GM12864 (cell line): ENCODE data around the gene EXOC3L2.

Experiments used
- DNase-seq: peaks from one replicate; pipeline ENCODE4 v3.0.0-alpha.2; 2011; ENCODE audit warnings: low read depth
- H3K4me3 ChIP-seq: 2 replicates; pipeline ENCODE4 v1.5.1; 2011; ENCODE audit warnings: mild to moderate bottlenecking, low read depth, low read length, control low read depth
- TF ChIP-seq, protein P1 (sequence below): IDR thresholded peaks from 2 replicates; pipeline ENCODE4 v1.5.1; 2011; ENCODE audit warnings: low read depth, mild to moderate bottlenecking, moderate library complexity, low read length, control low read depth, inconsistent platforms; ENCODE audit errors: missing control alignments

The EXOC3L2 gene

DNA sequence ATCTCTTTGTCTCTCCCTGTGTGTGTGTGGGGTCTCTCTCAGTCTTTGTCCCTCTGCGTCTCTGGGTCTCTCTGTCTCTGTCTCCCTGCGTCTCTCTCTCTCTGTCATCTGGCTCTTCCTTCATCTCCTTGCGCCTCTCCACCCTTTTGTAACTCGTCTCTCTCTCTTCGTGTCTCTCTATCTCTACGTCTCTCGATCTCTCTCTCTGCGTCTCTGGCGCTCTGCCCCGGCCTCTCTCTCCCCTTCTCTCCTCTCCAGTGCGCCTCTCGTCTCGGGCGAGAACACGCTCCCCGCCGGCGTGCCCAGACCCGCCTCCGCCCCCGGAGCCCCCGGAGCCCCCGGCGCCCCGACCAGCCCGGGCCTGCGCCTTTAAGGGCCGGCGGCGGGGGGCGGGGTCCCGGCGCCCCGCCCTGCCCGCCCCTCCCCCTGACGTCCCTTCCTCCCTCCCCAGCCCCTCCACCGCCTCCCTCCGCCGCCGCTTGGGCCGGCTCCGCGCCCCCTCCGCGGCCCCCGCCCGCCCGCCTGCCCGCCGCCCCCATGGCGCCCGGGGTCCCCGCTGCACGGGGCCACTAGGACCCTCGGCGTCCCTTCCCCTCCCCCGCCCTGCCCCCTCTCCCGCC, 5.7 kb upstream of the EXOC3L2 start, which contains the start of gene MARK4:
MARK4 (plus strand) TSS at position 440 of the 620 bp plus-strand sequence. CDS start 318 bp downstream, outside the sequence.
- H3K4me3 ChIP-seq: peak within 1 kb of the TSS; percentile 87
- TF ChIP-seq, protein P1, sequence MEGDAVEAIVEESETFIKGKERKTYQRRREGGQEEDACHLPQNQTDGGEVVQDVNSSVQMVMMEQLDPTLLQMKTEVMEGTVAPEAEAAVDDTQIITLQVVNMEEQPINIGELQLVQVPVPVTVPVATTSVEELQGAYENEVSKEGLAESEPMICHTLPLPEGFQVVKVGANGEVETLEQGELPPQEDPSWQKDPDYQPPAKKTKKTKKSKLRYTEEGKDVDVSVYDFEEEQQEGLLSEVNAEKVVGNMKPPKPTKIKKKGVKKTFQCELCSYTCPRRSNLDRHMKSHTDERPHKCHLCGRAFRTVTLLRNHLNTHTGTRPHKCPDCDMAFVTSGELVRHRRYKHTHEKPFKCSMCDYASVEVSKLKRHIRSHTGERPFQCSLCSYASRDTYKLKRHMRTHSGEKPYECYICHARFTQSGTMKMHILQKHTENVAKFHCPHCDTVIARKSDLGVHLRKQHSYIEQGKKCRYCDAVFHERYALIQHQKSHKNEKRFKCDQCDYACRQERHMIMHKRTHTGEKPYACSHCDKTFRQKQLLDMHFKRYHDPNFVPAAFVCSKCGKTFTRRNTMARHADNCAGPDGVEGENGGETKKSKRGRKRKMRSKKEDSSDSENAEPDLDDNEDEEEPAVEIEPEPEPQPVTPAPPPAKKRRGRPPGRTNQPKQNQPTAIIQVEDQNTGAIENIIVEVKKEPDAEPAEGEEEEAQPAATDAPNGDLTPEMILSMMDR: no peak
- DNase-seq: no peak

DNA sequence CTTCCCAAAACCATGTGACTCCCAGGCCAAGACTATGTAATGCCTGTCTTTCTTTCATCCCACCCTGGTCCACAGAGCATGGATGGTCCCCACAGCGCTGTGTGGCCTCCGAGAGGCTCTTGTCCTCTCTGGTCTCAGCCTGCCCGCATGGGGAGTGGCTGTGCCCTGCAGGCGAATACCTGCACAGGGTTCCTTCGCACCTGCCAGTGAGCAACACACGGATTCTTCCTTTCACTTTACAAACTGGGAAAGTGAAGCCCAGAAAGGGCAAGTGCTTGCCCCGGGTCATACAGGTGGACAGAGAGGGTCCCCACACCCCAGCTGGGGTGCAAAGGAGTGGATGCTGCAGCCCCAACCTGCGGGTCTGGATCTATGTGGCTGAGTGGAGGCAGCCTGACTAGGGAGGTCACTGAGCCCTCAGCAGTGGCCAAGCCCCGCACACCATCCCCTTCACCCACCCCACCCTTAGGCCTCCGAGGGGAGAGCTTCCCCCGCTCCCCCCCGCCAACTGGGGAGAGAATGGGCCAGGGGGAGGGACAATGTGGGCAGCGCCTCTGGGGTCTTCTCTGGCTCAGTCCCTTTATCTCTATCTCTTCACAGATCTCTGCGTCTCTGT, 5.1 kb upstream of the EXOC3L2 start:
- DNase-seq: no peak
- H3K4me3 ChIP-seq: peak overlapping the region; percentile 55
- TF ChIP-seq, protein P1: no peak

DNA sequence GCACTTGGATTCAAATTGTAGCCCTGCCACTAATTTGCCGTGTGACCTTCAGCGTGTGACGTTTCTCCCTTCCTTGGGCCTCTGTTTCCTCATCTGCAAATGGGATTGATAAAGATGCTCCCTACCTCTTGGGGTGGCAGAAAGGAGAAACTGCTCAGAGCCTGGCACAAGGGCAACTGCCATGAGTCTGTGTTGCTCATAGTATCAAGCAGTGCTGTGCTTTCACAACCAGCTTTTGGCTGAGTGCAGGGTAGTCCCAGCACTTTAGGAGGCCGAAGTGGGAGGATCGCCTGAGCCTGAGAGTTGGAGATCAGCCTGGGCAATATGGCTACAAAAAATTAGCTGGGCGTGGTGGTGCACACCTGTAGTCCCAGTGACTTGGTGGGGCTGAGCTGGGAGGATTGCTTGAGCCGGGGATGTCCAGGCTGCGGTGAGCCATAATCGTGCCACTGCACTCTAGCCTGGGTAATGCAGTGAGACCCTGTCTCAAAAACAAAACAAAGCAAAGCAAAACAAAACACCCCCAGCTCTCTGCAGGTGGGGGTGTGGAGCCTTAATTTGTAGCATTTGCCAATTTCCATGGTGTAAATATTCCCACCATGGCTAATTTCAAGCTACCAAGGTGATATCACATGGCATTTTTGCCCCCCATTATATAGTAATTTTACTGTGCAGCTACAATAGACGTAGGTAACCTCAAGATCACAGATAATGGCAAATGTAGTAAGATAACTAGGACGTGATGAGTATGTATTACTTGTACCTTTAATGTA, 4.2 kb upstream of the EXOC3L2 start:
- TF ChIP-seq, protein P1: no peak
- DNase-seq: no peak
- H3K4me3 ChIP-seq: no peak overlapping the region

DNA sequence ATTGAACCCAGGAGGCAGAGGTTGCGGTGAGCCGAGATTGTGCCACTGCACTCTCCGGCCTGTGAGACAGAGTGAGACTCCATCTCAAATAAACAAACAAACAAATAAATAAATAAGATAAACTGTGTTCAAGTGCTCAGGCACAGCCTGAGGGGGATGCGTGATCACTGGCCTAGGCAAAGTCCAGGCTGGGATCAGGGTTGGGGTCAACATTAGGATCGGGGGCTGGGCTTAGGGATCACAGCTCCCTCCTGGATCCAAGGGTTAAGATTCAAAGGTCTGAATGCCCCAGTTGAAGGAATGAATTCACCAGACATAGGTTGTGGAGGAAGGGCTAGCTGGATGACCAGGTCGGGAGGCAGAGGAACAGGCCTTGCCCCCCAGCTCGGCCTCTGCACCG, 1.9 kb upstream of the EXOC3L2 start:
- no peak overlapping the region for H3K4me3 ChIP-seq
- TF ChIP-seq, protein P1: no peak
- DNase-seq: no peak

DNA sequence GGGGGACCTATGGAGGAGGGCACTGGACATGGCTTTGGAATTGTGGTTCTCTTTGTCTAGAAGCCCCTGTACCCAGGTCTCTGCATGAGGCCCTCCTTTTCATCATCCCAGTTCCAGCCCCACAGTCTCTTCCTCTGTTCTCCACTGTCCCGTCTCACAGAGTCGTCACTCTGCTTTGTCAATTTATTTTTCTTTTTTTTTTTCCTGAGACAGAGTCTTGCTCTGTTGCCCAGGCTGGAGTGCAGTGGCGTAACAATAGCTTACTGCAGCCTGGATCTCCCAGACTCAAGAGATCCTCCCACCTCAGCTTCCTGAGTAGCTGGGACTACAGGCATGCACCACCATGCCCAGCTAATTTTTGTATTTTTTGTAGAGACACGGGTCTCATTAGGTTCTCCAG, 619 bp upstream of the EXOC3L2 start:
- H3K4me3 ChIP-seq: no peak overlapping the region
- TF ChIP-seq, protein P1: no peak
- DNase-seq: no peak

DNA sequence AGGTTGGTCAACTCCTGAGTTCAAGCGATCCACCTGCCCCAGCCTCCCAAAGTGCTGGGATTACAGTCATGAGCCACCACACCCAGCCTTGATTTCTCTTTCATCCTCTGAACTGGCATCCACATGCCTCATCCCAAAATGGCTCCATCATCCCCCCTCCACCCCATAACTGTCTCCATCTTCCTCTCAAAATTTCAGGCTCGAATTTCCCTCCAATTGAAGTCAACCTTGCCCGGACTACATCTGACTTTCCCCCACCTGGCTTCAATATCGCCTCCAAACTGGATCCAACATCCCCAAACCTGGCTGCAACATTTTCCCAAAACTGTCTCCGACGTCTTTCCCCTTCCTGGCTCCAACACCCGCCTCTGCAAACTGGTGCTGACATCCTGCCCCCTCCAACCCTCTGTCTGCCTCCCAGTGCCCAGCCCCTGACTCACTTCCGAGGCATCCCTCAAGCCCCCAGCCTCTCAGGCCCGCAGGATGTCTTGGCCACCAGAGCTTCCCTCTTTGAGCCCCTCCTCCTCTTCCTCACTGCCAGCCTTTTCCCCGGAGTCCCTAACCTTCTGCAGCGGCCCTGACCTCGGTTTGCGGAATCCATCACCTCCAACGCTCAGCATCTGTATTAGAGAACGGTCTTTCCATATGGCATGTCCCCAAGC, 943 bp downstream of the EXOC3L2 start:
- no peak overlapping the region for H3K4me3 ChIP-seq
- TF ChIP-seq, protein P1: no peak
- DNase-seq: no peak
